DOHH2 (cell line): ENCODE results near the gene MORC1.

ENCODE experiments used
- EZH2phosphoT487 ChIP-seq: fragments of 200-600 bp; sonication (generic); IDR thresholded peaks from 2 replicates; pipeline ENCODE4 v1.6.1; 2017; ENCODE audit warnings: borderline replicate concordance, mild to moderate bottlenecking, antibody characterized with exemption, low read length, moderate library complexity, mixed read lengths
- TF ChIP-seq, protein P1 (sequence below): fragments of 200-600 bp; sonication (generic); IDR thresholded peaks from one replicate; pipeline ENCODE4 v1.5.1; 2014; ENCODE audit warnings: antibody characterized with exemption, mild to moderate bottlenecking, low read depth, low read length; ENCODE audit not compliant: poor library complexity, severe bottlenecking

DNA sequence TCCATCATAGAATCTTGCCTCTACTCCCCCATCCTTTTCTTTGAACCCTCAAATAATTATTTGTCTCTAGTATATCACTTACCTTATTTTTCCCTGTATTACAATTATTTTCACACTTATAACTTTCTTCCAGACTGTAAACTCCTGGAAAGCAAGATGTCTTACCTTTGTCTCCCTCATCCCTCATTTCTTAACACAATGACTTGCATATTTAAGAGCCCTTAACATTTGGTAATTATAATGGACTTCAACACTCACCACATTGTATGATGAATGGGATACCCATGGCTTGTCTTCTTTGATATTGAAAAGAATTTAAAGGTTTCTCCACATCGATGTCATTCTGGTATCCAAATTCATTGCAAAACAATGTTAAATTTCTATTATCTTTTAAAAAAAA is 82.9 kb downstream of the MORC1 start:
- TF ChIP-seq, protein P1, sequence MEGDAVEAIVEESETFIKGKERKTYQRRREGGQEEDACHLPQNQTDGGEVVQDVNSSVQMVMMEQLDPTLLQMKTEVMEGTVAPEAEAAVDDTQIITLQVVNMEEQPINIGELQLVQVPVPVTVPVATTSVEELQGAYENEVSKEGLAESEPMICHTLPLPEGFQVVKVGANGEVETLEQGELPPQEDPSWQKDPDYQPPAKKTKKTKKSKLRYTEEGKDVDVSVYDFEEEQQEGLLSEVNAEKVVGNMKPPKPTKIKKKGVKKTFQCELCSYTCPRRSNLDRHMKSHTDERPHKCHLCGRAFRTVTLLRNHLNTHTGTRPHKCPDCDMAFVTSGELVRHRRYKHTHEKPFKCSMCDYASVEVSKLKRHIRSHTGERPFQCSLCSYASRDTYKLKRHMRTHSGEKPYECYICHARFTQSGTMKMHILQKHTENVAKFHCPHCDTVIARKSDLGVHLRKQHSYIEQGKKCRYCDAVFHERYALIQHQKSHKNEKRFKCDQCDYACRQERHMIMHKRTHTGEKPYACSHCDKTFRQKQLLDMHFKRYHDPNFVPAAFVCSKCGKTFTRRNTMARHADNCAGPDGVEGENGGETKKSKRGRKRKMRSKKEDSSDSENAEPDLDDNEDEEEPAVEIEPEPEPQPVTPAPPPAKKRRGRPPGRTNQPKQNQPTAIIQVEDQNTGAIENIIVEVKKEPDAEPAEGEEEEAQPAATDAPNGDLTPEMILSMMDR: no peak
- TF ChIP-seq EZH2phosphoT487: no peak
